NCI-H2227 (cell line): ENCODE measurements around the gene MEIS3.
"Not testable (repeated sequence)": the region's sequence is repeated elsewhere in the genome, so short reads cannot be mapped to it uniquely, and the experiment has no call there.

Experiments
- DNase-seq: peaks from one replicate; lab custom pipeline; 2025; ENCODE audit not compliant: unreplicated experiment; lab: John Stamatoyannopoulos, UW

Gene MEIS3

DNA sequence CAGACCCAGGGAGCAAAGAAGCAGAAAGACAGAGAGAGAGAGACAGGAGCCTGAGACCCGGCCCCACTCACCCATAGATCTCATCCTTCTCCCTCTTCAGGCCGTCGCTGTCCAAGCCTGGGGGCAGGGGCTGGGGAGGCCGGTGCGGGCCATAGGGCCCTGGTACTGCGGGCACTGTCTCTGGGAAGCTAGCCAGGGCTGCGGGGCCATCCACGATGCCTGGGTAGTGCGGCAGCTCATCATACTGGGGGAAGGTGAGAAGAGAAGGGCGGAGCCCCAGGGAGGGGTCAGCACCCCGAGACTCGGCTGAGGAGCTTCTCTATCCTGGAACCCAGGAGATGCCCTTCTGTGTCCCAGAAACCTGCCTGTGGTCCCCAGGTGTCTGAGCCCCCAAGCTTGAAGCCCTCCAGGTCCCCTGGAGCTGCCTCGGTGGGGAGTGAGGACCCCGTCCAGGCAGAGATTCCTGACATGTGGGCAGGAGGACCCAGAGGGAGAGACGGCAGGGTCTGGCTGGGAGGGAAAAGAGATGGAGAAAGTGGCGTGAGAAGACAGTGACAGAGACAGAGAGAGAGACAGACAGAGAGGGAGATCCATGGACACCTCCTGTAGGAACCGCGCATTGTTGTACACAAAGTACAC, 2.1 kb downstream of the MEIS3 start:
- DNase-seq: no peak

GRCh38 chr19:47416643-47416985, 2.7 kb downstream of the MEIS3 start:
- no peak for DNase-seq

DNA sequence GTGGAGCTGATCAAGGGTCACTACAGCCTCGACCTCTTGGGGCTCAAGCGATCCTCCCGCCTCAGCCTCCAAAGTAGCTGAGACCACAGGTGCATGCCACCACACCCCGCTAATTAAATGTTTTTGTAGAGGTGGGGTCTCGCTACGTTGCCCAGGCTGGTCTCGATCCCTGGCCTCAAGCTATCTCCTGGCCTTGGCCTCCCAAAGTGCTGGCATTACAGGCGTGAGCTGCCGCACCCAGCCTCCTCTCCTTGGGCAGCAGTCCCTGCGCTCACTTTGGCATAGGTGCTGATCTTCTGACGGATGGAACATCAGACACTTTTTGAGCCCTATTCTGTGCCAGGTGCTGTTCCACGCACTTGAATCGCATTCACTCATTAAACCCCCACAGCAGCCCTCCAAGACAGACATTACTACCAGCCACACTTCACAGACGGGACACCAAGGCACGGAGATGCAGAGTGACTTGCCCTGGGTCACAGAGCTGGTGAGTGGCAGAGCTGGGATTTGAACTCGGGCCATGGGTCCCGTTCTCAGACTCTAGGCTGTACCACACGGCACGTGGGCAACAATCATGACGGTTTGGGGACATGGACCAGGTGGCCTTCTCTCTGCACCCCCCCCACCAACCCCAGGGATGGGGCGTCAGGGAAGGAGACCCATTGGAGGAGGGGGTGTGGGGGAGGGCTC, 3.2 kb downstream of the MEIS3 start:
- DNase-seq: no peak

DNA sequence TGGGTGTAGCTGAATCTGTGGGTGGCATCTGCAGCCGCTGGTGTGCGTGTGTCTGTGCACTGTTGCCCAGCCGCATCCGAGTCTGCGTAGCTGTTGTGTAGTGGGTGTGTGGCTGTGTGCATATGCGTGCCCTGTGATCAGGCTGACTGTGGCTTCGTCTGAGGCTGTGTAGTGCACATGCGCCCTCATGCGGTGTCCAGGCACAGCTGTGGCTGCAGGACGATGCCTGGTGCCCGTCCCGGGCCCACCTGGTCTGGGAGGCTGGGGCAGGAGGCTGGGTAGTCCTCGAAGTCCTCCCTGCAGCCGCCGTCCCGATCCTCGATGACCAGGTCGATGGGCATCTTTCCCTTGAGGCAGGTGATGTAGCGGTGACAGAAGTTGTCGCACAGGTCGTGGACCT, 4.9 kb downstream of the MEIS3 start:
- DNase-seq: no peak

GRCh38 chr19:47413941-47414340, 5.4 kb downstream of the MEIS3 start:
- no peak for DNase-seq

DNA sequence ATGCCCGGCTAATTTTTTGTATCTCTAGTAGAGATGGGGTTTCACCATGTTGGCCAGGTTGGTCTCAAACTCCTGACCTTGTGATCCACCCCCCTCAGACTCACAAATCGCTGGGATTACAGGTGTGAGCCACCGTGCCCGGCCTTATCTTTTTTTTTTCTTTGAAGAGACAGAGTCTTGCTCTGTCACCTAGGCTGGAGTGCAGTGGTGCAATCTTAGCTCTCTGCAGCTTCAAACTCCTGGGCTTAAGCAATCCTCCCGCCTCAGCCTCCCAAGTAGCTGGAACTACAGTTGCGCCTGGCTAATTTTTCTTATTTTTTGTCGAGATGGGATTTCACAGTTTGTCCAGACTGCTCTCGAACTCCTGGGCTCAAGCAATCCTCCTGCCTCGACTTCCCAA, 7.6 kb downstream of the MEIS3 start:
- DNase-seq: not testable (repeated sequence)

DNA sequence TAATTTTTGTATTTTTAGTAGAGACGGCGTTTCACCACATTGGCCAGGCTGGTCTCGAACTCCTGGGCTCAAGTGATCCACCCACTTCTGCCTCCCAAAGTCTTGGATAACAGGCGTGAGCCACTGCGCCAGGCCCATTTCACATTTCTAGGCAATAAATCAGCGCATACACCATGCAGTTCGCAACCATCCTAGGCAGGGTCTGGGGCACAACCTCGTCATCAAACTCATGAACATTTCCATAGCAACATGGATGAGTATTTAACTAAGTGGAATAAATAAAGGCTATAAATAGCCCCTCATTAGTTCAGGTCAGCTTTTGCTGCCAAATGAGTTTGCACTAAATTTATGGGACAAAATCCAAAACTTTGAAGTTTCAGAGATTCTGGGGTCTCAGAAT, 8.2 kb downstream of the MEIS3 start:
- no peak for DNase-seq

GRCh38 chr19:47408156-47408938, 11.0 kb downstream of the MEIS3 start:
- no peak for DNase-seq

DNA sequence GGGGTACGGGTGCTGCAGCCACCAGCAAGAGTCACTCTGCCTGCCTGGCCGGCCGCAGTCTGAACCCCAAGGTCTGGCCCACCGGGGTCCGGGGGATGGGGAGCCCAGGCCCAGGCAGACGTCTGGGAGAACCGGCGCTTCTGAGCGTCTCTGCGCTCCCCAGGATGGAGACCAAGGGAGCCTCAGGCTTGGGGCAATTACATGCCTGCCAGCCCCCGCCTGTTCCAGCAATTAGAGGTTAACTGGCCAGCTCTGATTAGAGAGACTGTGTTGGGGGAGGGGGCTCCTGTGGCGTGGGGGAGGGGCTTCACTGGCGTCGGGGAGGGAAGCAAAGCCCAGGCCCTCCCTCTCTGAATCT, 11.9 kb downstream of the MEIS3 start:
- no peak for DNase-seq

DNA sequence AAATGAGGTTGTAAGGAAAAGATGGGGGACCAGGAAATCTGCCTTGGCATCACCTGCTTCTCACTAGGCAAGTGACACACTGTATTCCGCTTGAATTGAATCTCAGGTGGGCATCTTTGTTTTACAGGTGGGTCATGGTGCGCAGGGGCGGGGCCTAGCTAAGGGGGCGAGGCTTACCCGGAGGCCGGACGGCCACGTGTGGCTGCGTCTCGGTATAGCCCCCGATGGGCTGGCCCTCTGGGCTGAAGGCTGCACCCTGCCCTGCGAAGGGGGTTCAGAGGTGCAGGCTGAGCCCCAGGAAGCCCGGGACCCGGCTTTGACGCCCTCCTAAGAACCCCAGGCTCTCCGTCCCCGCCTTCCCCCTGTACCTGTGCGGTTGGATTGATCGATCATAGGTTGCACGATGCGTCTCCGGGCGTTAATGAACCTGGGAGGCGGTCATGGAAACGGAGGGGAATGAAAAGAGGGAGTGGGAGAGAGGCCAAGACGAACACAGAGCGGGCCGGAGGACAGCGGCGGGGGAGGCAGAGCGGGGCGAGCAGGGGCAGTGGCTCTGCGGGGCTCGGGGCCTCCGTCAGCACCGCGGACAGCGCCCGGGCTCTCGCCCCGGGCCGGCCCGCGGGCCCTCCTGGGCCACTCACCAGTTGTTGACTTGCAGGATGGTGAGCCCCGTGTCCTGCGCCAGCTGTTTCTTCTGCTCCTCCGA, 12.5 kb downstream of the MEIS3 start:
- DNase-seq: no peak

DNA sequence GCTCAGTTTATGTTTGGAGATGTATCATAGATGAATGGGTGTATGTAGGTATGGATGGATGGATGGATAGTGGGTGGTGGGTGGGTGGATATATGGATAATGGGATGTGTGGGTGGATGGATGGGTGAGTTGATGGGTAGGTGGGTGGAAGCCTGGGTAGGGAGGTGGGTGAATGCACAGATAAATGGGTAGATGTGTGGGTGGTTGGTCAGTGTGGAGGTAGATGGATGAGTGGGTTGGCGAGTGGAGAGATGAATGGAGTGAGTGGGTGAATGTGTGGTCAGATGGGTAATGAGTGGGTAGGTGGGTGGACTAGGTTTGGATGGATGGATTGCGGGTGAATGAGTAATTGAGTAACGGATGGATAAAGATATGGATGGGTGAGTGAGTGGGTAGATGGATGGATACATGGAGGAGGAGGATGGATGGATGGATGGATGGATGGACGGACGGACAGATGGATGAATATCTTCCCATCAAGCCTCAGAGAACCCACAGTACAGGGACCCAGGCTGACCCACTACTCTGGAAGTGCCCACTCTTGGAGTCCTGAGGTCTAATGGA, 13.4 kb downstream of the MEIS3 start:
- DNase-seq: no peak

GRCh38 chr19:47405197-47405550, 14.2 kb downstream of the MEIS3 start:
- DNase-seq: no peak

GRCh38 chr19:47404334-47405196, 14.8 kb downstream of the MEIS3 start:
- no peak for DNase-seq

DNA sequence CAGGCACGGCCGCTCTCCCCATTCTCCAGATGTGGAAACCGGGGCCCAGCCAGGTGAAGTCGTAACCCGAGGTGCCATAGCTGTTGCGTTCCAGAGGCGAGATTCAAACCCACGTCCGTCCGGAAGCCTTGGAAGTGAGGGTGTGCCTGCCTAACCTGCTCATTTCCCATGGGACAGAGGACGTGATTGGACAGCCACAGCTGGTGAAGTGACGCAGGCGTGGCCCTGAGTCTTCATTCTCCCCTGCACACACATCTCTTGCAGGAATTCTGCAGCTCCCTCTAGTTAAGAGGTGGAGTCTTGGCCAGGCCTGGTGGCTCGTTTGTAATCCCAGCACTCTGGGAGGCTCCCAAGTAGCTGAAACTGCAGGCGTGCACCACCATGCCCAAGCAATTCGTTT, 16.8 kb downstream of the MEIS3 start:
- no peak for DNase-seq

DNA sequence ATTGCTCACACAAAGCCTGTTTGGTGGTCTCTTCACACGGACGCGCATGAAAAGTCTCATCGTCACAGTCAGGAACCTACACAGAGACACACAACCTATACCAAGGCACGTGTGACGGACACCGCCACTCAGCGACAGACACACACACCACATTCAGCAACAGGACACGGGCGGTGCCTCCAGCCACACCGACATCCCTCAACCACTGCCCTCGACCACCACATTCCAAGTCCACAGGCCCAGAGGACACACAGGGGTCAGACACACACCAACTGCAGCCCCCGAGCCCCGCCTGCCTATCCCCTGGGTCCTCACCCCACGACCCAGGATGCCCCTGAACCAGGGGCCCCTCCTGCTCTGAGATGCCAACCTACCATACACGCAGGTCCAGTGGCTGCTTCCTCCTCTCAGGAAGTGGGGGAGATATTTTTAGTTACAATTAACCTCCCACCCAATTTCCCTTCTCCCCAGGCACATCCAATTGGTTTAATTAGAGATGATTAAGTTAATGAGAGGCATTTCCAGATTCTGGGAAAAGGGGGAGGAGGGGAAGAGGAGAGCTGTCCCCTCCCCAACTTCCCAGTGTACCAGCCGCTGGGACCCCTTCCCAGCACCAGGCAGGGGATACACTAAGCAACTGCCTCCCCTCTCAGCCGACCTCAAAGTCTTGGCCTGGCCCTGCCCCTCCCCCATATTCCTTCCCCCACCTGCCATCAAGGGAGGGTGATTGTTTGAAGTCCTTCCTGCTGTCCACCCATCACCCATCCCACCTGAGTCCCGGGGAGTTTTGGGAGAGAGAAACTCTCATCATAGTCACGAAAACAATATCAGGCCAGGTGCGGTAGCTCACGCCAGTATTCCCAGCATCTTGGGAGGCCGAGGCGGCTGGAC, 20.4 kb downstream of the MEIS3 start:
- no peak for DNase-seq

GRCh38 chr19:47391510-47392223, 27.7 kb downstream of the MEIS3 start:
- DNase-seq: peak; percentile 49

DNA sequence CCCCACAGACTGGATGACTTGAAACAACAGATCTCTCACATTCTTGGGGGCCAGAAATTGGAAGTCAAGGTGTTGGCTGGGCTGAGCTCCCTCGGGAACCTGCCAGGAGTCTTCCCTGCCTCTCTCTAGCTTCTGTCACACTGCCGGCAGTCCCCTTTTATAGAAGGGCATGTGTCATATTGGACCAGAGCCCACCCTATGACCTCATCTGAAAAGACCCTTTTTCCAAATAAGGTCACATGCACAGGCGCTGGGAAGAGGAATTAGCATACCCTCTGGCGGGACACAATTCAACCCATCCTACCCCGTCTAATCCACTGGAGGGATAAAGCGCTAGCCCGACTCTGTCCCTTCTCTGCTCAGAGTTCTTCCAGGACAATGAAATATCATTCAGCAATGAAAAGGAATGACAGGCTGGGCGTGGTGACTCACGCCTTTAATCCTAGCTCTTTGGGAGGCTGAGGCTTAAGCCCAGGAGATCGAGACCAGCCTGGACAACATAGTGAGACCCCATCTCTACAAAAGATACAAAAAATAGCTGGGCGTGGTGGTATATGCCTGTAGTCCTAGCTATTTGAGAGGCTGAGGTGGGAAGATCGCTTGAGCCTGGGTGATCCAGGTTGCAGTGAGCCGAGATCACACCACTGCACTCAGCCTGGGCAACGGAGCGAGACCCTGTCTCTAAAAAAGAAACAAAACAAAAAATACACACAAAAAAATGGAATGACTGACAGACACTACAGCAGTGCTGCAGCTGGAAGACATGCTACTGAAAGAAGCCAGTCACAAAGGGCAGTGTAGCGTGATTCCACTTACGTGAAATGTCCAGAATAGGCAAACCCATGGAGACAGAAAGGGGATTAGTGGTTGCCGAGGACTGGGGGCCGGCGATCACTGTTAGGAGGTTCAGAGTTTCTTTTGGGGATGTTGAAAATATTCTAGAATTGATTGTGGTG, 28.5 kb downstream of the MEIS3 start:
- no peak for DNase-seq

DNA sequence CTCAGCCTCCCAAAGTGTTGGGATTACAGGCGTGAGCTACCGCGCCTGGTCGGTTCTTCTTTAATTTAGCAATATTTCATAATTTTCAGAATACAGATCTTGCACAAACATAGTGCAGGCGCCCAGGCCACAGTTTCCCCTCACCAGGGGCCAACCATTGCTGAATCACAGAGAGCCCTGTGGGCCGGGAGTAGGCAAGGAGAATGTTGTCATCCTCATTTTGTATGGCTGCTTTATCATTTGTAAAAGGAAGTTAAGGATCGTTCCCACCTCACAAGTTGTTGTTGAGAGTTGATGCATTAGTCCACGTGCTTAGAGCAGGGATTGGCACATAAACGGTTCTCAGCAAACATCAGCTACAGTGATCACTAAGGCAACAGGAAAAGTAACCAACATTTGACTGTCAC, 30.2 kb downstream of the MEIS3 start:
- DNase-seq: no peak
